ENCODE results near the gene NR1H3. TPM values are rescaled to one million over a fixed set of nuclear protein-coding genes. Genes with fewer than 3 reads are reported as not detected.
A peak's percentile ranks its signal among the peaks of the same experiment; 100 is the strongest.

NR1H3 gene
- total RNA-seq, 3 donors from 2014 or later: 56.1 to 92.4 (median 91.1) TPM

GRCh38 chr11:47261291-47261800, 3.5 kb downstream of the NR1H3 start:
- Histone ChIP-seq H3K36me3 (no peaks in the 10 kb centered on the region), H3K27me3 (no peaks in the 10 kb centered on the region), H3K4me1 (peaks cover 0 to 4% of the 10 kb centered on the region in 2 donors), H3K9me3 (no peaks in the 10 kb centered on the region), H3K4me3 (no peak overlapping the region), H3K27ac (no peak overlapping the region)
- intact Hi-C loops (cut with DNase I; ENCODE audit: low total_unique reads): no loop called here
- no peak for DNase-seq (ENCODE audit: low spot score in 2 of 2)
- TF ChIP-seq POLR2AphosphoS5 (IDR thresholded peaks at IDR 0.05): no peak
- no peak for TF ChIP-seq CTCF (IDR thresholded peaks at IDR 0.05)
- TF ChIP-seq POLR2A (IDR thresholded peaks at IDR 0.05): no peak

GRCh38 chr11:47264119-47264518, 6.3 kb downstream of the NR1H3 start:
- no peak overlapping the region for H3K4me3 ChIP-seq

GRCh38 chr11:47264521-47264920, 6.7 kb downstream of the NR1H3 start:
- Histone ChIP-seq H3K27me3 (no peaks in the 10 kb centered on the region), H3K4me3 (no peak overlapping the region), H3K4me1 (peaks cover 0 to 8% of the 10 kb centered on the region in 2 donors), H3K9me3 (no peaks in the 10 kb centered on the region), H3K36me3 (no peaks in the 10 kb centered on the region), H3K27ac (no peak overlapping the region)
- no peak for DNase-seq (ENCODE audit: low spot score in 2 of 2)
- TF ChIP-seq POLR2AphosphoS5 (IDR thresholded peaks at IDR 0.05) (no peak), CTCF (IDR thresholded peaks at IDR 0.05) (no peak), POLR2A (IDR thresholded peaks at IDR 0.05) (no peak)
- intact Hi-C loops (cut with DNase I; ENCODE audit: low total_unique reads): no loop called here

More at GRCh38 chr11:47264119-47264518, 6.3 kb downstream of the NR1H3 start:
- TF ChIP-seq CTCF (IDR thresholded peaks at IDR 0.05) (no peak), POLR2AphosphoS5 (IDR thresholded peaks at IDR 0.05) (no peak), POLR2A (IDR thresholded peaks at IDR 0.05) (no peak)
- intact Hi-C loops (cut with DNase I; ENCODE audit: low total_unique reads): no loop called here
- no peaks in the 10 kb centered on the region for H3K9me3 ChIP-seq
- no peaks in the 10 kb centered on the region for H3K36me3 ChIP-seq
- peaks cover 0 to 8% of the 10 kb centered on the region in 2 donors for H3K4me1 ChIP-seq
- DNase-seq (ENCODE audit: low spot score in 2 of 2): no peak
- H3K27ac ChIP-seq: no peak overlapping the region
- no peaks in the 10 kb centered on the region for H3K27me3 ChIP-seq

GRCh38 chr11:47267876-47268275, 10.1 kb downstream of the NR1H3 start:
- Histone ChIP-seq H3K36me3 (no peaks in the 10 kb centered on the region), H3K27me3 (no peaks in the 10 kb centered on the region), H3K4me1 (peaks cover 3 to 14% of the 10 kb centered on the region in 2 donors), H3K9me3 (no peaks in the 10 kb centered on the region), H3K4me3 (no peak overlapping the region), H3K27ac (peak overlapping the region; percentile 88 to 96)
- intact Hi-C loops (cut with DNase I; ENCODE audit: low total_unique reads): no loop called here
- TF ChIP-seq POLR2AphosphoS5 (IDR thresholded peaks at IDR 0.05) (no peak), CTCF (IDR thresholded peaks at IDR 0.05) (no peak), POLR2A (IDR thresholded peaks at IDR 0.05) (no peak)
- no peak for DNase-seq (ENCODE audit: low spot score in 2 of 2)

- Histone ChIP-seq H3K27ac (peak overlapping the region; percentile 88 to 96), H3K4me3 (peak overlapping the region; percentile 82 to 95 (median 93)), H3K4me1 (peaks cover 3 to 14% of the 10 kb centered on the region in 2 donors), H3K9me3 (no peaks in the 10 kb centered on the region), H3K36me3 (no peaks in the 10 kb centered on the region), H3K27me3 (no peaks in the 10 kb centered on the region)
- TF ChIP-seq CTCF (IDR thresholded peaks at IDR 0.05) (no peak), POLR2A (IDR thresholded peaks at IDR 0.05) (no peak), POLR2AphosphoS5 (IDR thresholded peaks at IDR 0.05) (no peak)
- intact Hi-C loops (cut with DNase I; ENCODE audit: low total_unique reads): no loop called here
- DNase-seq (ENCODE audit: low spot score in 2 of 2): no peak
Observed at GRCh38 chr11:47268448-47269001, 10.7 kb downstream of the NR1H3 start.
